ENCODE measurements around the gene IDH3B. TPM values are rescaled to one million over a fixed set of nuclear protein-coding genes. Genes with fewer than 3 reads are reported as not detected.

The IDH3B gene
- total RNA-seq, 1 donor from 2014 or later: 93.1 TPM

GRCh38 chr20:2640899-2641298 lies 23.1 kb downstream of the IDH3B start:
- no peaks in the 10 kb centered on the region for H3K4me1 Mint-ChIP-seq
- peaks cover 1% of the 10 kb centered on the region for H3K36me3 Mint-ChIP-seq
- no peak overlapping the region for H3K4me3 Mint-ChIP-seq
- no peak for TF ChIP-seq CTCF (IDR thresholded peaks at IDR 0.05; ENCODE audit: unreplicated experiment)
- DNase-seq (ENCODE audit: low spot score in 2 of 2, unreplicated experiment in 2 of 2): no peak
- peaks cover 10% of the 10 kb centered on the region for H3K27me3 Mint-ChIP-seq (ENCODE audit: low read depth)
- H3K27ac Mint-ChIP-seq: no peak overlapping the region
- H3K9me3 Mint-ChIP-seq: peaks cover 3% of the 10 kb centered on the region

GRCh38 chr20:2640260-2640659 lies 23.8 kb downstream of the IDH3B start:
- H3K27ac Mint-ChIP-seq: no peak overlapping the region
- no peak overlapping the region for H3K4me3 Mint-ChIP-seq
- H3K36me3 Mint-ChIP-seq: peaks cover 1% of the 10 kb centered on the region
- no peak for TF ChIP-seq CTCF (IDR thresholded peaks at IDR 0.05; ENCODE audit: unreplicated experiment)
- no peaks in the 10 kb centered on the region for H3K4me1 Mint-ChIP-seq
- peaks cover 3% of the 10 kb centered on the region for H3K9me3 Mint-ChIP-seq
- H3K27me3 Mint-ChIP-seq (ENCODE audit: low read depth): peaks cover 15% of the 10 kb centered on the region
- no peak for DNase-seq (ENCODE audit: low spot score in 2 of 2, unreplicated experiment in 2 of 2)

GRCh38 chr20:2637246-2637645 lies 26.8 kb downstream of the IDH3B start:
- H3K4me3 Mint-ChIP-seq: no peak overlapping the region
- H3K27ac Mint-ChIP-seq: no peak overlapping the region
- DNase-seq (ENCODE audit: low spot score in 2 of 2, unreplicated experiment in 2 of 2): no peak
- no peaks in the 10 kb centered on the region for H3K4me1 Mint-ChIP-seq
- peaks cover 42% of the 10 kb centered on the region for H3K27me3 Mint-ChIP-seq (ENCODE audit: low read depth)
- no peak for TF ChIP-seq CTCF (IDR thresholded peaks at IDR 0.05; ENCODE audit: unreplicated experiment)
- no peaks in the 10 kb centered on the region for H3K36me3 Mint-ChIP-seq
- H3K9me3 Mint-ChIP-seq: no peaks in the 10 kb centered on the region

GRCh38 chr20:2633381-2633780 lies 30.6 kb downstream of the IDH3B start:
- Mint-ChIP-seq H3K9me3 (peaks cover 16% of the 10 kb centered on the region), H3K27me3 (ENCODE audit: low read depth) (peaks cover 57% of the 10 kb centered on the region), H3K4me3 (no peak overlapping the region), H3K27ac (no peak overlapping the region), H3K36me3 (no peaks in the 10 kb centered on the region), H3K4me1 (no peaks in the 10 kb centered on the region)
- no peak for TF ChIP-seq CTCF (IDR thresholded peaks at IDR 0.05; ENCODE audit: unreplicated experiment)
- DNase-seq (ENCODE audit: low spot score in 2 of 2, unreplicated experiment in 2 of 2): no peak

GRCh38 chr20:2631228-2631627 lies 32.8 kb downstream of the IDH3B start:
- Mint-ChIP-seq H3K4me3 (no peak overlapping the region), H3K36me3 (no peaks in the 10 kb centered on the region), H3K27ac (no peak overlapping the region), H3K4me1 (no peaks in the 10 kb centered on the region), H3K27me3 (ENCODE audit: low read depth) (peaks cover 52% of the 10 kb centered on the region), H3K9me3 (peaks cover 24% of the 10 kb centered on the region)
- no peak for DNase-seq (ENCODE audit: low spot score in 2 of 2, unreplicated experiment in 2 of 2)
- TF ChIP-seq CTCF (IDR thresholded peaks at IDR 0.05; ENCODE audit: unreplicated experiment): no peak
